ENCODE data around the gene VIT. TPM values are rescaled to one million over a fixed set of nuclear protein-coding genes. Genes with fewer than 3 reads are reported as not detected.

The VIT gene
- total RNA-seq, 1 experiment from 2014 or later: not detected

GRCh38 chr2:36780231-36780839, 83.8 kb downstream of the VIT start:
- peak; percentile 53 for DNase-seq (ENCODE audit: low read depth)
- in situ Hi-C loops (cut with HindIII; ENCODE audit: low pct_unique_long_range_greater_than_20kb, low sequenced_read_pairs): no loop called here

GRCh38 chr2:36781907-36782720, 85.6 kb downstream of the VIT start:
- no peak for DNase-seq (ENCODE audit: low read depth)
- in situ Hi-C loops (cut with HindIII; ENCODE audit: low pct_unique_long_range_greater_than_20kb, low sequenced_read_pairs): no loop called here

- no peak for DNase-seq (ENCODE audit: low read depth)
- in situ Hi-C loops (cut with HindIII; ENCODE audit: low pct_unique_long_range_greater_than_20kb, low sequenced_read_pairs): no loop called here
Observed at GRCh38 chr2:36783246-36783645, 86.7 kb downstream of the VIT start.

- in situ Hi-C loops (cut with HindIII; ENCODE audit: low pct_unique_long_range_greater_than_20kb, low sequenced_read_pairs): no loop called here
- peak; percentile 70 for DNase-seq (ENCODE audit: low read depth)
Observed at GRCh38 chr2:36785179-36785795, 88.8 kb downstream of the VIT start.

GRCh38 chr2:36789181-36789804, 92.8 kb downstream of the VIT start:
- no peak for DNase-seq (ENCODE audit: low read depth)
- in situ Hi-C loops (cut with HindIII; ENCODE audit: low pct_unique_long_range_greater_than_20kb, low sequenced_read_pairs): no loop called here

- in situ Hi-C loops (cut with HindIII; ENCODE audit: low pct_unique_long_range_greater_than_20kb, low sequenced_read_pairs): no loop called here
- no peak for DNase-seq (ENCODE audit: low read depth)
Observed at GRCh38 chr2:36792951-36793350, 96.4 kb downstream of the VIT start.

- no peak for DNase-seq (ENCODE audit: low read depth)
- in situ Hi-C loops (cut with HindIII; ENCODE audit: low pct_unique_long_range_greater_than_20kb, low sequenced_read_pairs): no loop called here
Observed at GRCh38 chr2:36797324-36798070, 101.0 kb downstream of the VIT start.

GRCh38 chr2:36798724-36799123, 102.2 kb downstream of the VIT start:
- in situ Hi-C loops (cut with HindIII; ENCODE audit: low pct_unique_long_range_greater_than_20kb, low sequenced_read_pairs): no loop called here
- no peak for DNase-seq (ENCODE audit: low read depth)

- in situ Hi-C loops (cut with HindIII; ENCODE audit: low pct_unique_long_range_greater_than_20kb, low sequenced_read_pairs): no loop called here
- DNase-seq (ENCODE audit: low read depth): no peak
Observed at GRCh38 chr2:36800381-36800780, 103.9 kb downstream of the VIT start.

GRCh38 chr2:36801088-36801487, 104.6 kb downstream of the VIT start:
- in situ Hi-C loops (cut with HindIII; ENCODE audit: low pct_unique_long_range_greater_than_20kb, low sequenced_read_pairs): no loop called here

GRCh38 chr2:36802952-36803351, 106.4 kb downstream of the VIT start:
- in situ Hi-C loops (cut with HindIII; ENCODE audit: low pct_unique_long_range_greater_than_20kb, low sequenced_read_pairs): no loop called here
- no peak for DNase-seq (ENCODE audit: low read depth)

More at GRCh38 chr2:36801088-36801487, 104.6 kb downstream of the VIT start:
- no peak for DNase-seq (ENCODE audit: low read depth)

GRCh38 chr2:36805635-36806224, 109.2 kb downstream of the VIT start:
- in situ Hi-C loops (cut with HindIII; ENCODE audit: low pct_unique_long_range_greater_than_20kb, low sequenced_read_pairs): no loop called here
- DNase-seq (ENCODE audit: low read depth): no peak

- DNase-seq (ENCODE audit: low read depth): no peak
- in situ Hi-C loops (cut with HindIII; ENCODE audit: low pct_unique_long_range_greater_than_20kb, low sequenced_read_pairs): no loop called here
Observed at GRCh38 chr2:36807223-36807886, 110.8 kb downstream of the VIT start.

- DNase-seq (ENCODE audit: low read depth): no peak
- in situ Hi-C loops (cut with HindIII; ENCODE audit: low pct_unique_long_range_greater_than_20kb, low sequenced_read_pairs): no loop called here
Observed at GRCh38 chr2:36808386-36809068, 112.0 kb downstream of the VIT start.

GRCh38 chr2:36809069-36809445, 112.5 kb downstream of the VIT start:
- in situ Hi-C loops (cut with HindIII; ENCODE audit: low pct_unique_long_range_greater_than_20kb, low sequenced_read_pairs): no loop called here
- no peak for DNase-seq (ENCODE audit: low read depth)

- no peak for DNase-seq (ENCODE audit: low read depth)
- in situ Hi-C loops (cut with HindIII; ENCODE audit: low pct_unique_long_range_greater_than_20kb, low sequenced_read_pairs): no loop called here
Observed at GRCh38 chr2:36811071-36811470, 114.6 kb downstream of the VIT start.

GRCh38 chr2:36812196-36812595, 115.7 kb downstream of the VIT start:
- in situ Hi-C loops (cut with HindIII; ENCODE audit: low pct_unique_long_range_greater_than_20kb, low sequenced_read_pairs): no loop called here
- no peak for DNase-seq (ENCODE audit: low read depth)
